GM19463 (cell line): Measurements from ENCODE around the gene CAMSAP1.

Experiments
- ATAC-seq: cut with Tn5 transposase; IDR thresholded peaks from one replicate; pipeline ENCODE4 v1.9.1; 2021; ENCODE audit warnings: mild to moderate bottlenecking, moderate library complexity; ENCODE audit not compliant: unreplicated experiment

CAMSAP1 gene

DNA sequence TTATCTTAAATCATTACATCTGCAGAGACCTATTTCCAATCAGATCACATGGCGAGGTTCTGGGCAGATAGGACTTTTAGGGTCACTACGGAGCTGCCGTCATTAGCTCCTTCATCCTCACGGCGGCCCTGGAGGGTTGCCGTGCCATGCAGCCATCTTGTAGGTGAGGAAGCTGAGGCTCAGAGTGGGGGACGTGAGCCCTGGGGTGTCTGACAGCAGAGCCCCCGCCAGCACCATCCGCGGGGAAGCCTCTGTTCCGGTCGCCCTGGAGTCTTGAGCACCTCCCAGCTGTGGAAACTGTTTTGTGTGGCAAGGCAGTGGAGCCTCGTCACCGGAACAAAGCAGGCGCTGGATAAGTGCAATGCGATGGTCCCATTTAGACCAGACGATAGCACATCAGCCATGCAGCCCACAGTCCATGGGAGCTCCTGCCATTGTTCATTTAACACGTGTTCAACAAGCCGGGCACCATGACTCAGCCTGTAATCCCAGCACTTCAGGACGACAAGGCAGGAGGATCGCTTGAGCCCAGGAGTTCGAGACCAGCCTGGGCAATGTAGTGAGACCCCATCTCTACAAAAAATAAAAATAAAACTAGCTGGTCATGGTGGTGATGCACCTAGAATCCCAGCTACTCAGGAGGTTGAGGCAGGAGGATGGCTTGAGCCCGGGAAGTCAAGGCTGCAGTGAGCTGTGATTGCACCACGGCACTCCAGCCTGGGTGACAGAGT, 143.5 kb downstream of the CAMSAP1 start:
- no peak for ATAC-seq

DNA sequence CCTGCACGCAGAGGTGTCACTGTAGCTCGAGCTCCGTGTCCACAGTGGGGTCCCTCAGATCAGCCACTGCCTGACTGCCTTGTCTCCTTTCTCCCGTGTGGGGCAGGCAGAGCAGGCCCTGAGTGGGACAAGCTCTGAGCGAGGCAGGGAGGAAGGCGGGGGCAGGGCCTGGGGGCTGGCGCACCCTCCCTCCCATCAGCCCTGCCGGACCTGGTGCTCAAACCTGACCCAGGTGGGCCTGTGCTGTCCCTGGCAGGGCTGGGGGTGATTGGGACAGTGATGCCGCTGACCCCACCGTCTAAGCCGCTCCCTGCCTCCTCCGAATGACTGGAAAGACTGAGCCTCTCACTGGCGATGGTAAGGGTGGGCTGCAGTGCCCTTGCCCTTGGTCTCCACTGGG, 144.4 kb downstream of the CAMSAP1 start:
- no peak for ATAC-seq

DNA sequence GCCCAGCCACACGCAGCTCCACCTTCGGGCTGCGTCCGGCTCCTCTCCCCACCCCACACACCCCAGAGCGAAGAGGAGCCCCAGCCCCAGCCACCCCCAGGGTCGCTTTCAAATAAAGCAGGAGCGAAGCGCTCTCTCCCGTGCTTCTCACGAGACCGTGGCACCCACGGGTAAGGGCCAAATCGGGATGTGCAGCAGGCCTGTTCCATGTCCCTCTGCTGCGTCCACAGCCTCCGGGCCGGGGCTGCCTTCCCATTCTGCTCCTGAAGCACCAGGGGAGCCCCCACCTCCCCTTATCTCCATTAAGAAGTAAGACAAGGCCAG, 145.5 kb downstream of the CAMSAP1 start:
- ATAC-seq: no peak

DNA sequence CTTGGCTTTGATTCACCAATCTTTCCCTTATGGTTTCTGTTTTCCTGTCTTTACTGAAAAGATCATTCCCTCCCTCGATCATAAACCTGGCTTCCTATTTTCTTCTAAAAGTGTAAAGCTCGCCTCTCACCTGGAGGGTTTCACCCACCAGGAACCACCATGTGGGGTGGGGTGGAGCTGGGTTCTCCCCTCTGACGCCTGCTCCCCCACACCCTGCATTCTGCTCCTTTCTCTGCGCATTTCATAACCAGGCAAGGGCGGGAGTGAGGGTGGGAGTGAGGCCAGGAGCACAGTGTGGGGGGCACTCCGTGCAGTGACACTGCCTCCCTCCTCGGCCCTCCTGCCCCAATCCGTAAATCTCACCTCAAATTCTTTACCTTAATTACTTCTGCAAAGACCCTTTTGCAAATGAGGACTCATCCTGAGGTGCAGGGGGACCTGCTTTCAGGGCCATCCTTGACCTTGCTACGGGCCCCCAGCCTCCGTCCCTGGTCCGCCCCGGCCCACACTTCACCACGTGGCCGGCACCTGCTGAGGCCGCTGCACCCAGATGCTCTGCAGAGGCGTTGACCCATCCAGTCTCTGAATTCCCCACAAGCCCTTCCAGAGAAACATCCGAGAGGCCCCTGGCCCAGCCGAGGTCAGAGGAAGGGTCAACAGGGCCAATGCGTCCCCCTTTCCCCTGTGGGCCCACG, 146.0 kb downstream of the CAMSAP1 start:
- ATAC-seq: no peak

DNA sequence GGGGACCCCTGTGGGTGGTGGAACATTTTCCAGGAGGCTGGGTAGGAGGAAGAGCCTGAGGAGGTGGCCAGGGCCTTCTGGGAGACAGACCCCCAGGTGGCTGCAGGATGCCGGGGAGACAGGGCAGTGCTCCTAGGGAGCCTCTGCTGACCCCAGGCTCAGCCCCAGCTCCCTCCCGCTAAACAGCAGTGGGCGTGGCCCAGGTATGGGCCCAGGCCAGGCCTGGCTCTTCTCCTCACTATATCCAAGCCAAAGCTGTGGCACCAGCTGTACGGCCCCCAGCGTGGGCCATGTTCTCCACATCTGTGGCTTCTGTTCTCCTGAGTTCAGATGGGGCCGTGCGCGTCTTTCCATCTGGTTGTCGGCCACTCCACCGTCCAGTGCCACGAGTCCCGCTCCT, 146.9 kb downstream of the CAMSAP1 start:
- ATAC-seq: no peak

DNA sequence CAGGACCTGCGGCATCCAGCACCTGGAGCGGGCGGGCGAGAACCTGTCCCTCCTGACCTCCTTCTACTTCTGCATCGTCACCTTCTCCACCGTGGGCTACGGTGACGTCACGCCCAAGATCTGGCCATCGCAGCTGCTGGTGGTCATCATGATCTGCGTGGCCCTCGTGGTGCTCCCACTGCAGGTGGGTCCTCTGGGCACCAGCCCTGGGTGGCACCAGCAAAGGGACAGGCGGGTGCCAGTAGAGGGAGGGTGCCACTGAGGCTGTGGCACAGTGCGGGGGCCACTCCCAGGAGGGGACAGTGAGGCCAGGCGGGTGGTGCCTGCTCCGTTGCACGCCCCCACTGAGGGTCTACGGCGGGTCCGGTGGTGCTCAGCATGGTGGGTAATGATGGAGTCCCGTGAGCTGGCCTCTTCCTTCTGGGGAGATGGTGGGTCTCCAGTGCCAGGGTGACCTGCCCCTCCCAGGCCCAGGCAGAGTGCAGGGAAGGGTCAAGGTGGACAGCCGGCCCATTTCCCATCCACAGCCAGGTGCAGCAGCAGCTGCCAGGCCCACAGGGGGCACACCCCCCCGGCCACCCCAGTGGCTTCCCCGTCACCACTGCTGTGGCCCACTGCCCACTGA, 147.6 kb downstream of the CAMSAP1 start:
- ATAC-seq: no peak

DNA sequence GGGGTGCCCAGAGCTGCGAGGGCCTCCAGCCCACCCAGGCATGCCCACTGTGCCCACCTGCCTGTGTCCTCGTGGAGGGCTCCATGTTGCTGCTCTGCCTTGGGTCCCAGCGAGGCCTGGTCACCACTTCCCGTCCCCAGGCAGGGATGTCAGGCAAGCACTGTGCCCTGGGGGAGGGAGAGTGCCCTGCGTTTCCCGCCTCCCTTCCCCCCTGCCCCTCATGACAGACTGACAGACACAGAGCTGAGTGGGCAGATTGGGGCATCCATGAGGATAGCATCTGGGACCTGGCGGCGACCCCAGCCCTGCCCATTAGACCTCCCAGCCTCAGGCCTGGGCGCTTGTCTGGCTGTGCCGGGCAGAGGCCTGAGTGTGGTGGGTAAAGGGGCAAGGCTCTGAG, 148.5 kb downstream of the CAMSAP1 start:
- ATAC-seq: no peak
